DMS53 treated with DMSO at 0.1 percent for 48 hours (cell line): ENCODE measurements around the gene YOD1.

Experiments used
- DNase-seq: peaks from one replicate; lab custom pipeline; 2025; ENCODE audit not compliant: unreplicated experiment; lab: John Stamatoyannopoulos, UW

The YOD1 gene

GRCh38 chr1:207028884-207029650 is 21.9 kb downstream of the YOD1 start:
- no peak for DNase-seq

GRCh38 chr1:207027921-207028320 is 23.1 kb downstream of the YOD1 start:
- no peak for DNase-seq

GRCh38 chr1:207027206-207027777 is 23.7 kb downstream of the YOD1 start:
- no peak for DNase-seq

GRCh38 chr1:207026104-207026534 is 24.9 kb downstream of the YOD1 start:
- DNase-seq, result no peak

DNA sequence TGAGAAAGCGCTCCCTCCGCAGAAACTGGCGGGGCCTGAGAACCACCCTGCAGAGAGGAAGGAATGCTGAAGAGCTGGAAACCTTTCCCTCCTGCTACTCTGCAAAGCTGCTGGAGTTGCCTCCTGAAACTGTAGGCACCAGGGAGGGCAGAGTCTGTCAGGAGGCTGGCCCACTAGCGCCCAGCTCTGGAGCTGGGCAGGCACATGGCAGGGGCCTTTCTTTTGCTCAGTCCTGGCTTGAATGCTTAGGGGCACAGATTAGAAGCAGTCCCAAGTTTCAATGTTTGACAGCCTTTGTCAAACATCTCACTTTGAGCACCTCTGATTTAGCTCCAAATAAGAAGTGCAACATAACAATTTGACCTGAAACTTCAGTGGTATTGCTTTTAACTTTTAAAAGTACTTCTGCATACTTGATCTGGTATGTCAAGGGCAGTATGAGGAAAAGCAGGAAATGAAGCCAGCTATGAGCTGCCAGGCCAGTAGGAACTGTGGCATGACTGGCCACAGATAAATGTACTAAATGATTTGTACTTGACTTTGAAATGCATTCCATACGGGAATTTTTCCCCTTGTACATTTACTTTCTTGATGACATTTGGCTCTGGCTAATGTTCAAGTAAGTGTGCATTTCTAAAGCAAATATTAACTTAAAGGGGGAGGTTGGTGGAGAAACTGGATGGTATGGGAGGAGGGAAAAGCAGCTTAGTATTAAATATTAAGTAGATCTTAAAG is 25.7 kb downstream of the YOD1 start:
- DNase-seq, result peak; percentile 15

DNA sequence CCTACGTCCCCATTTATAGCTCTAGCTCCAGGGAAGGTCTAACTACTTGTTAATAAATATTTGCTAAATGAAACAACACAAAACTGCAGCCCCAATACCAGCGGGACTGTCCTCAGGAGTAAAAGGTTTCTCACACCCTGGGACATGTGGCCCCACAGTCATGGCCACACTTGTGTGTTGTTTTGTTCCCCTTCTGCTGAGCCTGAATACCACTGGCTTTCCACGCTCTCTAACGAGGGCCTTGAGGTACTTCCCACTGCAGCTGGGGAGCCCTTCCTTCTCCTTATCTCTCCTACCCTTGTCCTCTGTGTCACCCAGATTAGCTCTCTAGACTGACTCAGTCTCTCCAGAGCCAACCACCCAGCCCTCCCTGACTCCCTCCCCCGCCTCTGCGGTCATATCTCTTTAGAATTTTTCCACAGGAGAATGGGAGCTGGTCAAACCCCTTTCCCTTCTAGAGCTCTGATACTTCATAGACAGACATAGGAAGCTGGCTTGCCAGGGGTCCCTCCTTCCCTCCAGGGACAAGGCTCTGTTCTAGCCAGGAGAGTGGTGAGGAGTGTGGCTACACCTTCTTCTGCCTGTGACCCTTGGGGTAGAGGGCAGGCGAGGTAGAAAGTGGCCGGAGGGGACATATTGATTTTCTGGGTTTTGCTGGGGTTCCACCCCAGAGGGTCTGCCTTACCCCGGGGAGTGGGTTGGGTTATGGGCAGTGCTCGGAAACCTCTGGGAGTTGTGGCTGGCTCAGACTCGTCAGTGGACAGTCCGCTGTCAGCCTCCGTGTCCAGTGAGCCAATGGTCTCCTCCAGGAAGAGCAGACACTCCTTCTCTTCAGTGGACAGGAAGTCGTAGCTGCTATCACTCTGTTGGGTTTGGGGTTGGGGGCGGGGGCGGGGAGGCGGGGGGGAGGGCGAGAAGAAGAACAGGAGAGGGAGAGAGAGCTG is 26.5 kb downstream of the YOD1 start:
- no peak for DNase-seq

DNA sequence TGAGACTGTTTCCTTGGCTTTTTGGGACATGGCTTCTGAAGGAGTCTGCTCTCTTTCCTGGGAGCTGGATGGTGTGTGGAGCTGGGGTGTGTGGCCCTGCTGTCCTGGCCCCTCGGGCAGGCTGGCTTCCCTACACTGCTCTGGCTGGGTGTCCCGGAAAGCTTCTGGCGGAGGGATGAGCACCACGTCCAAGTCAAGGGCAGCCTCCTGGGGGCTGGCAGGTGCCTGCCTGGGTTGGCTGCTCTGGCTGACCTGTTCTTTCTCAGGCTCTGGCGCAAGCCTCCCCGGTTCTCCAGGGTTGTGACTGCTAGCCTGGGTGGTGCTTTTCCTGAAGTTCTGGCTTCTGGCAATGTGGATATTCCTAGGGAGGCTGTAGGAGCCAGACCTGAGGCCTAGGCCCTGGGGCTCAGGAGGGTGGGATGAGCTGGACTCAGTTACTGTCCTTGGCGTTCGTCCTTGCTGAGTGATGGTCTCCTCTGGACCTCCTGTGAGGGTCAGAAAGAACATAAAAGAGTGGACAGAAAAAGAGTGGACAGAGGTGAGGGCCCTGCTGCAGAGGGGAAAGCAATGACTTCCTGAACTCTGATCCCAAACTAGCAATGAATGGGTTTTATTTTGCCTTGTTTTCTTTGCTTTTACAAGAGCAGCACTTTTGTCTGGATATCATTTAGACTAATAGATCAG is 27.9 kb downstream of the YOD1 start:
- DNase-seq, result no peak

GRCh38 chr1:207021876-207022596 is 29.0 kb downstream of the YOD1 start:
- DNase-seq, result no peak

DNA sequence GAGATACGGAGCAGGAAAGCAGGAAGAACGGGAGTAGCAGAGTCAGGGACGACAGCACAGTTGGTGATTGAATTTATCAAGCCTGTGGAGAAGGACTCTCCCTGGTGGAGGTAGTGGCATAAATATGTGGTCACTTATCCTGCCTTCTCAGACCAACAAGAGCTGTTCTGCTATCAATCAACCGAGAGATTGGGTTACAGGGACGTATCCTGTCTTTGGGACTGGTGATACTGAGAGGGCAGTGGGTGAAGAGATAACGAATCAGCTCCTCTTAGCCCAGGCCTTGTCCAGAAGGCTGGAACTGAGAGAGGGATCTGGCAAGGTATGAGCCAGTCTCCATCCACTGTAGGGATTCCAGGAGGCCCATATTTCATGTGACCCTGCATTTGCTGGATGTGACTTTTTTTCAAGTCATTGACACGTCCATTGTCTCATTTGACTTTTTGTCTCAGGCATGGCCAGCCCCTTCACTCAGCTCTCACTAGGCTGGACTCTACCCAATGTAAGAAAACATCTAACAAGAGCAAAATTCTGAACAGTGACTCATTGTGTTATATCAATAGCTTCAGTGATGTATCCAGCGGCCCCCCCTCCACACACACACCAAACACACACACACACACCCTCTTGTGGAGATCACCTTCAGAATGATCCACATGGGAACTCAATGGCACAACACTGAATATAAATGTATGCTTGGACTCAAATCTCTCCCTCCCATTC is 29.7 kb downstream of the YOD1 start:
- no peak for DNase-seq

- DNase-seq, result no peak
Measured at GRCh38 chr1:207020709-207021107, 30.3 kb downstream of the YOD1 start.

DNA sequence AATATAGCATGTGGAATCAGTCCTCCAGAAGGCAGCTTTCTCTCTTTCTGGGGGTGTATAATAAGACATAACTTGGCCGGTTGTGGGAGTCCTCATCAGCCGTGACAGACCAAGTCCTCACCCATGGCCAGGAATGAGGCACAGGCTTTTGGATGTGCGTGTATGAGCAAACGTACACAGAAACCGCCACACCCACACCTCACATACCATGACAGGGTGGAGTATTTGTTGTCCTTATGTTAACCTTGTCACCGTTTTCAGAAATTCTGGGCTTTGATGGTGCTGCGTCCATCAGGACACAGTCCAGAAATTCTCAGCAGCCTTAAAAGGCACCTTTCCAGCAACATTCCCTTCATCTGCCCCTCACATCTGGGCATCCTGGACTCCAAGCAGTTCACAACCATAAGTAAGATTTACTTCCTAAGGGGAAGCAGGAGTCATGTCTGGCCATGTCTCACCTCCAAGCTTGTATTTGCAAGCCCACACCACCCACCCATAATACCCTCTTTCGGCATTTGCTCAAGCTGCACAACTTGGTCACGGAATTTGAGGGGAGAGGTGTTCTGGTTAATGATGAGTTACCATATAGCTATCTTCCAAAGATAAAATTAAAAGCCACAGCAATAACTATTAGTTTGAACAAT is 30.8 kb downstream of the YOD1 start:
- no peak for DNase-seq

GRCh38 chr1:207019661-207020060 is 31.3 kb downstream of the YOD1 start:
- DNase-seq, result no peak

DNA sequence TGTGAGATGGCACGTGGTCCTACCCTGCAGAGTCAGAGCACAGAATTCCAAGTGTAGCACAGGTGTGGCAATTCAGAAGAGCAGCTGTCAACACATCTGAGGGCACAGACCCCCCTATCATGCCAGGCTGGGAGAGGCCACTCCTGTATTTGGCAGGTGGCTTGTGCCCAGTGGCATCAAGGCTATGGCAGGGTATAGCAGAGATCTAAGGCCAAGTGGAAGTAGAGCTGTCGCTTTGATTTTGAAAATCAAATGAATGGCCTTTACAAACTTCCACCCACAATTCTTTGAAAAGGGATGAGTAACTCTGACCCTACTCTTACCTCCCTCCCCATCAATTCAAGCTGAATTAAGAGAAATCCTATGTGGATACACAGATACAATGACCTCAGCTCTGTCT is 31.8 kb downstream of the YOD1 start:
- DNase-seq, result no peak

GRCh38 chr1:207018707-207019106 is 32.3 kb downstream of the YOD1 start:
- DNase-seq, result no peak

GRCh38 chr1:207017615-207018559 is 33.1 kb downstream of the YOD1 start:
- no peak for DNase-seq

GRCh38 chr1:207015791-207016190 is 35.2 kb downstream of the YOD1 start:
- no peak for DNase-seq

DNA sequence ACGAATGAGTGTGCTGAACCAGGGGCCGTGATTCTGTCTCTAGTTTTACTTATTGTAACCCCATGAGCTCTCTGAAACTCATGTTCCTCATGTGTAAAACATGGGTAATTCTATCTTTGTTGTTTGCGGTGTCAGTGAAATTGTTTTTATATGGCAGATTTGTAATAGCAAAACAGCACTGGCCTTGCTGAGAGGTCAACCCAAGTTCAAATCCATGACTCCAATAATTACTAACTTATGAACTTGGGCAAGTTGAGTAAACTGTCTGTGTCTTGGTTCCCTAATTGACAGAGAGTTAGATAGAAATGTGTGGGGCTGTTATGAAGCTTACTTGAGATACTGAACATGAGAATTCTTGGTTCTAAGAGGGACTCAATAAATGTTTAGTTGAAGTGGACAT is 36.3 kb downstream of the YOD1 start:
- DNase-seq, result no peak
